CD4-positive, CD25-positive, alpha-beta regulatory T cell (primary cell): Measurements from ENCODE around the gene PLPP2. TPM values are rescaled to one million over a fixed set of nuclear protein-coding genes. Genes with fewer than 3 reads are reported as not detected.

ENCODE experiments used
- ATAC-seq, 2 donors: fragments of 150-1000 bp; cut with Tn5 transposase; one replicate each; pipeline ENCODE4 v1.10.0; 2021; ENCODE audit warnings: low read depth in 2 of 2, moderate number of reproducible peaks in 2 of 2, moderate library complexity in 1 of 2
- DNase-seq, 3 donors: peaks; one replicate each; pipeline versions ENCODE4 v3.0.0 to v3.0.0-alpha.2; 2012 to 2022; ENCODE audit warnings: mixed read lengths in 1 of 3
- H3K27ac ChIP-seq: one replicate; pipeline ENCODE4 v1.7.0; 2013; ENCODE audit warnings: mild to moderate bottlenecking, low read length; ENCODE audit not compliant: insufficient read depth, poor library complexity, severe bottlenecking
- H3K27me3 ChIP-seq: one replicate; pipeline ENCODE4 v1.7.0; 2013; ENCODE audit warnings: low read length; ENCODE audit not compliant: control insufficient read depth, insufficient read depth
- H3K36me3 ChIP-seq: one replicate; pipeline ENCODE4 v1.7.0; 2013; ENCODE audit warnings: mild to moderate bottlenecking, low read length, moderate library complexity; ENCODE audit not compliant: control insufficient read depth, insufficient read depth
- H3K4me1 ChIP-seq: 2 replicates; pipeline ENCODE4 v1.7.0; 2013; ENCODE audit warnings: mild to moderate bottlenecking, low read length; ENCODE audit not compliant: insufficient read depth, control insufficient read depth, poor library complexity, severe bottlenecking
- H3K4me3 ChIP-seq: one replicate; pipeline ENCODE4 v1.7.0; 2013; ENCODE audit warnings: low read depth, mild to moderate bottlenecking, low read length, moderate library complexity
- H3K9me3 ChIP-seq, 2 experiments: 1 replicate in 1 of 2; 2 replicates in 1 of 2; pipeline ENCODE4 v1.7.0; 2013; ENCODE audit warnings: low read length in 2 of 2, mild to moderate bottlenecking in 1 of 2, moderate library complexity in 1 of 2; ENCODE audit not compliant: control insufficient read depth in 2 of 2
- H3K27ac Mint-ChIP-seq, 3 donors: one replicate each; pipeline ENCODE4 v1.8.0; 2020 to 2022; ENCODE audit warnings: mild to moderate bottlenecking in 3 of 3, mixed read lengths in 3 of 3, moderate library complexity in 2 of 3
- H3K27me3 Mint-ChIP-seq: one replicate; pipeline ENCODE4 v1.8.0; 2022; ENCODE audit warnings: mild to moderate bottlenecking, mixed read lengths
- H3K36me3 Mint-ChIP-seq: one replicate; pipeline ENCODE4 v1.8.0; 2020; ENCODE audit warnings: mixed read lengths
- H3K4me1 Mint-ChIP-seq, 4 donors: one replicate each; pipeline ENCODE4 v1.8.0; 2020 to 2022; ENCODE audit warnings: mixed read lengths in 4 of 4, mild to moderate bottlenecking in 1 of 4
- H3K4me3 Mint-ChIP-seq, 4 donors: one replicate each; pipeline ENCODE4 v1.8.0; 2020 to 2022; ENCODE audit warnings: mild to moderate bottlenecking in 4 of 4, mixed read lengths in 4 of 4, moderate library complexity in 3 of 4
- H3K9me3 Mint-ChIP-seq, 7 donors: one replicate each; pipeline ENCODE4 v1.8.0; 2020 to 2022; ENCODE audit warnings: mixed read lengths in 7 of 7, mild to moderate bottlenecking in 3 of 7, moderate library complexity in 2 of 7
- polyA plus RNA-seq, 4 donors: library from polyadenylated mRNA; unstranded; fragments of 300-500 nt; fragmentation: Illumina TruSeq; gene quantifications; one replicate each; pipeline ENCODE4 v1.2.3, GENCODE V29; 2021
- total RNA-seq: library from RNA; stranded (reverse); gene quantifications from one replicate; pipeline ENCODE4 v1.2.3, GENCODE V29; 2022

Gene PLPP2
- total and polyA plus RNA-seq, 5 donors from 2014 or later = 0.12 to 0.22 TPM; not detected in 3

DNA sequence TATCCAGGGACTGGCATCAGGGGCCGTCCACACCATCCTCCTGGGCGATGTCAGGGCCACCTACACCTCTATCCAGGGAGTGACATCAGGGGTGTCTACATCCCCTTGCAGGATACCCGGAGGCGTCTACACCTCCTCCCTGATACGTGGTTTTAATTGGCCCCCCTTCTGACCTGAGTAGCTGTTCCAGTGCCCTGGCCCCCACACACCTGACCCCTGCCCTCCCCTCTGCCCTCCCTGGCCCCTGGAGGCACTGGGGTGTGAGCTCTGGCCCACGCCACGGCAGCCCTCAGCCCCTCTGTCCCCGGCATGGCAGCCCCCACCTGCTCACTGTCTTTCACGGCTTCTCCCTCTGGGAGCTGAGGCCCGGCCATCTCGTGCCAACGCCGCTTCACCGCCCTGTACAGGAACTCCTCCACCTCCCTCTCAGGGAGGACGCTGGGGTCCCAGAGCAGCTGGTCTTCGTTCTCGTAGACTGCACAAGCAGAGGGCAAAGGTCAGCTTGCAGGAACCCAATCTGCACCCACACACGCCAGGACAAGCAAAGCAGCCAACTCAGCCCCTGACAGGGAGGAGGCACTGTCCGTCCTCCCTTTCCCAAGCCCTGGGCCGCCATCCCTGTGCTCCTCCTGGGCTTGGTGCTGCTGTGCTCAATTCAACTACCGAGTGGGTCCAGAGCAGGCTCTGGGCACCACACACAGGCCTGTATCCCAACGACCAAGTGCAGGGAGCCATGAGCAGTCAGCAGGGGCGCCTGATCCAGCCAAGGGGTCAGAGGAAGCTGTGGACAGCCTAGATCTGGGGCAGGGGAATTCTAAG lies 22.2 kb upstream of the PLPP2 start:
- Histone ChIP-seq H3K4me1 (no peaks in the 10 kb centered on the region), H3K4me3 (no peak overlapping the region), H3K9me3 (no peaks in the 10 kb centered on the region), H3K27me3 (no peaks in the 10 kb centered on the region), H3K27ac (no peak overlapping the region), H3K36me3 (peaks cover 16% of the 10 kb centered on the region)
- DNase-seq = no peak
- ATAC-seq = no peak
- Mint-ChIP-seq H3K4me3 (no peak overlapping the region), H3K9me3 (peaks cover 0 to 7% (median 0%) of the 10 kb centered on the region in 7 donors), H3K36me3 (peaks cover 24% of the 10 kb centered on the region), H3K4me1 (peaks cover 0 to 4% (median 0%) of the 10 kb centered on the region in 4 donors), H3K27ac (no peak overlapping the region), H3K27me3 (no peaks in the 10 kb centered on the region)

DNA sequence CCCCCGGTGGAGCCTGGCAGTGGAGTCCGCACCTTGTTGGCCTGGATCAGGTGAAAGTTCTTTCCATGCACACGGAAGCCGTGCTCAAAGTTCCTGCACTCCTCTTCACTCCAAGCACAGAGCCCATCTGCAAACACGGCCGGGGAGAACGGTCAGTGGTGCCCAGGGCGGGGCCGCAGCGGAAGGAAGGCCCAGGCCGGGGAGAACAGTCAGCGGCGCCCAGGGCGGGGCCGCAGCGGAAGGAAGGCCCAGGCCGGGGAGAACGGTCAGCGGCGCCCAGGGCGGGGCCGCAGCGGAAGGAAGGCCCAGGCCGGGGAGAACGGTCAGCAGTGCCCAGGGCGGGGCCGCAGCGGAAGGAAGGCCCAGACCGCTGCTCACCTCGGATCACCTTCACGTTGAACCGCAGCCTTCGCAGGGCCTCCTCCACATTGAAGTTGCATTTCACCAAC lies 20.6 kb upstream of the PLPP2 start:
- Mint-ChIP-seq H3K4me1 (no peaks in the 10 kb centered on the region), H3K27ac (no peak overlapping the region), H3K4me3 (no peak overlapping the region), H3K36me3 (peaks cover 23% of the 10 kb centered on the region), H3K9me3 (peaks cover 0 to 7% (median 0%) of the 10 kb centered on the region in 7 donors), H3K27me3 (no peaks in the 10 kb centered on the region)
- H3K27me3 ChIP-seq = no peaks in the 10 kb centered on the region
- no peaks in the 10 kb centered on the region for H3K4me1 ChIP-seq
- no peak for ATAC-seq
- no peaks in the 10 kb centered on the region for H3K9me3 ChIP-seq
- peaks cover 26% of the 10 kb centered on the region for H3K36me3 ChIP-seq
- no peak overlapping the region for H3K4me3 ChIP-seq
- H3K27ac ChIP-seq = no peak overlapping the region
- no peak for DNase-seq

DNA sequence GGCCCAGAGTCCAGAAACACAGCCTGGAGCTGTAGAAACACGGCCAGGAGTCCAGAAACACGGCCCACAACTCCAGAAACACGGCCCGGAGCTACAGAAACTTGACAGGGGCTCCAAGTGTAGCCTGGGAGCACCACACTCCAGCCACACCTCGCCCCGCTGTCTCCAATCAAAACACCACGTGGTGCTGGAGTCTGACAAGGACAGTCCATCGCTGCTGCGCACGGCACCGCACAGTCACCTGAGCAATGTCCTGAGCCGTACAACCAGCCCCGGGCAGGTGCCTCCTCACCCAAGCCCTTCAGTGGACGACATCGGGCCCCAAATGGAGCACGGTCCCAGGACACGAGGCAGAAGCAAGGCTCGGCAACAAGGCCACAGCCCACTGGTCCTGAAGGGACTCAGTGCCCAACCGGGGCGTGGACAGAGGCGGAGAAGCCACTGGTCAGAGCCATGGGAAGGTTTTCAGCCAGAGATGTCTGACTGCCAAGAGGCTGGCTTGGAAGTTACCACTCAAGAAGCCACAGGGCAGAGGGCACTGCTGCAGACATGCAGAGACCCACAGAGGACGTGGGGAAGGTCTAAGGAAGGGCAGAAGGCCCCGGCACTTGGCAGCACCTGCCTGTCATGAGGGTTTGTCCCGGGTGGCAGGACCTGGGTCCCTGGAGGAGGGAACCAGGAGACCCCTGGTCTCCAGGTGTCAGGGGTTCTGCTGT lies 19.7 kb upstream of the PLPP2 start:
- no peak overlapping the region for H3K4me3 ChIP-seq
- DNase-seq (no peak), ATAC-seq (no peak)
- no peaks in the 10 kb centered on the region for H3K4me1 ChIP-seq
- Mint-ChIP-seq H3K9me3 (peaks cover 0 to 7% (median 0%) of the 10 kb centered on the region in 7 donors), H3K4me1 (no peaks in the 10 kb centered on the region), H3K27me3 (no peaks in the 10 kb centered on the region), H3K27ac (no peak overlapping the region), H3K4me3 (no peak overlapping the region), H3K36me3 (peaks cover 19% of the 10 kb centered on the region)
- H3K9me3 ChIP-seq = no peaks in the 10 kb centered on the region
- H3K27ac ChIP-seq = no peak overlapping the region
- no peaks in the 10 kb centered on the region for H3K27me3 ChIP-seq
- H3K36me3 ChIP-seq = peaks cover 31% of the 10 kb centered on the region

DNA sequence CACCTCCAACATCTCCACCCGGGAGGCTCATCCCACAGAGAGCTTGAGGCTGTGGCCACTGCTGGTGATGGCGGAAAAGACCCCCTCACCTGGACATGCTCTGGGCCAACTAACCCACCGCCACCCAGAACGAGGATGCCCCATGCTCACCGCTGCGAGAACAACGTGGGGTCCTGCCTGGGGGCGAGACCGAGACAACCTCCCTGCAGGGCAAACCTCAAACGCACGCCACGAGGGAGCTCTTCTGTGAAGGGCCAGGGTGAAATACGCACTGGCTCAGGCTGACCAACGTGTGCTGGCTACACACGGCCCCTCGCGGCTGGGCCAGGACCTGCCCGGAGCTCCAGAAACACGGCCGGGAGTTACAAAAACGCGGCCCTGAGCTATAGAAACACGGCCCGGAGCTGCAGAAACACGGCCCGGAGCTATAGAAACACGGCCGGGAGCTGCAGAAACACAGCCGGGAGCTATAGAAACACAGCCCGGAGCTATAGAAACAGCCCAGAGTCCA lies 19.0 kb upstream of the PLPP2 start:
- H3K4me3 ChIP-seq = no peak overlapping the region
- DNase-seq = no peak
- Mint-ChIP-seq H3K27me3 (no peaks in the 10 kb centered on the region), H3K9me3 (peaks cover 0 to 6% (median 0%) of the 10 kb centered on the region in 7 donors), H3K4me3 (no peak overlapping the region), H3K4me1 (no peaks in the 10 kb centered on the region), H3K27ac (no peak overlapping the region), H3K36me3 (peaks cover 12% of the 10 kb centered on the region)
- ATAC-seq = no peak
- no peaks in the 10 kb centered on the region for H3K9me3 ChIP-seq
- H3K4me1 ChIP-seq = no peaks in the 10 kb centered on the region
- peaks cover 35% of the 10 kb centered on the region for H3K36me3 ChIP-seq
- no peaks in the 10 kb centered on the region for H3K27me3 ChIP-seq
- H3K27ac ChIP-seq = no peak overlapping the region

DNA sequence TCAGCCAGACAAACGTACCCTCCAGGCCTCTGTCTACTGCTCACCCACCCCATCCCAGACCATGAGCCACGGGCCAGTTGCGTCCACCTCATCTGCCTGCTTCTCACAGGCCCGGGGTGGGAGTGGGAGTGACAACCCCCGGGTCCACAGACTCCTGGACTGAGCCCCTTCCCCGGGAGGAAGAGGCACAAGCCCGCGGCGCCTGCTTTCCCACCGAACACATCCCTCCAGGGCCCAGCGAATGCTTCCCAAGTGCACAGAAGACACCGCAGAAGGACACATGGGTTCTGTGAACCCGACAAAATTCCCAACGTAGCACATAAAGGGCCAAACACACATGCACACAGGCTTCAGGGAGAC lies 18.0 kb upstream of the PLPP2 start:
- Mint-ChIP-seq H3K4me1 (peaks cover 0 to 3% (median 0%) of the 10 kb centered on the region in 4 donors), H3K9me3 (peaks cover 0 to 2% (median 0%) of the 10 kb centered on the region in 7 donors), H3K27ac (no peak overlapping the region), H3K36me3 (peaks cover 11% of the 10 kb centered on the region), H3K27me3 (no peaks in the 10 kb centered on the region), H3K4me3 (no peak overlapping the region)
- Histone ChIP-seq H3K27ac (no peak overlapping the region), H3K4me1 (no peaks in the 10 kb centered on the region), H3K9me3 (no peaks in the 10 kb centered on the region), H3K36me3 (peaks cover 35% of the 10 kb centered on the region), H3K4me3 (no peak overlapping the region), H3K27me3 (no peaks in the 10 kb centered on the region)
- ATAC-seq = no peak
- DNase-seq = no peak

DNA sequence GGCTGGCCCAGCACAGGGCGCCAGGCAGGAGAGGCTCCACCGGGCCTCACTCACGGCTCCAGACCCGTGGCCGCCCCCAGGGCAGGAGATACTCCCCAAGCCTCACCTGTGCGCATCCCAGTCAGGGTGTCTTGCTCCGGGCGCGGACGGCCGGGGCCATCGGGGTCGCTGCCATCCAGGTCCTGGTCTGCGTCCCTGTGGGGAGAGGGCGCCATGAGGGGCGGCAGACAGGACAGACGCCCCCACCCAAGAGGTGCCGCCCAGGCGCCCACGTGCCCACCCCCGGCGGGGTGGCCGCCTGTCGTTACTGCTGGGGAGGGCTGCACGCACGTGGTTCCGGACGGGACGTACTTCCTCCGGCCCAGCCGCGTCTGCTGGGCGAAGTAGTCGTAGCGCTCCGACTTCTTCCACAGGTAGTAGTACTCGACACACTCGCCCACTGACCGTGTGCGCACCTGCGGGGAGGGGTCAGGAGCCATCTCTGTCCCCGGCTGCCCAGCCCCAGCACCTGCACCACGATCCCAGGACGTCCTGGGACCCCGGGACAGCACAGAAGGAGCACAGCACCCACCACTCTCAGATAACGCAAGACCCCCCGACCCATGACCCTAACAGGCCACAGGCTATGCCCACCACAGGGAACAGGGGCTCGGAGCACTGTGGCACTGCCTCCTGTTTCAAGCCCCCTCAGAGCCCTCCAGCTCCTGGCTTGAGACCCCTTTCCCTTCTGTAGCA lies 17.4 kb upstream of the PLPP2 start:
- no peak overlapping the region for H3K4me3 Mint-ChIP-seq

DNA sequence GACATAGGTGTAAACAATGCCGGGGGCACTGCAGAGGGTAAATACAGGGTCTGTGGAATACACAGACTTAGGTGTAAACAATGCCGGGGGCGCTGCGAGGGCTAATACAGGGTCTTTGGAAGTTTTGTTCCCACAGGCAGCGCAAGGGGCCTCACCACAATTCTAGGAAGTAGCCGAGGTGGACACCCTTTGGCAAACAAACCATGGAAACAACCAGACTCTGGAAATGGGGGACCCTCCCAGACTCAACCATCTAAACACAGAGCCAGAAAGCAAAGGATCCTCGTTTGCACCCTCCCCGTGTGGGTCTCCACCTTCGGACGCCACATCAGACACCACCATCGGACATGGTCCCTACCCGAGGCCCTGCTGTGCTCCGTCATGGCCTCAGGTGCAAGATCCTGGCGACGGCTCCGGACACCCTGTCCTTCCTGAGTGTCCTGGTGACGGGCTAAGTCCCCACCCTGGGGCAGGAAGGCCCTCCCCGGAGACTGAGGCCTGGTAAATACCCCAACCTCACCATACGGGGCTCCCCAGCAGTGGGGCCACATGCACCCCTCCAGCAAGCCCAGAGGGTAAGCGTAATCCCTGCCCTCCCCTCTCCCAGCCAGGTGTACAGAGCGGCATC lies 16.7 kb upstream of the PLPP2 start:
- Mint-ChIP-seq H3K4me1 (peaks cover 0 to 3% (median 0%) of the 10 kb centered on the region in 4 donors), H3K9me3 (no peaks in the 10 kb centered on the region), H3K27ac (peak overlapping the region in 1 of 3 donors; percentile 71), H3K36me3 (peaks cover 11% of the 10 kb centered on the region), H3K4me3 (no peak overlapping the region), H3K27me3 (no peaks in the 10 kb centered on the region)
- ATAC-seq (no peak), DNase-seq (no peak)
- H3K27me3 ChIP-seq = no peaks in the 10 kb centered on the region
- no peaks in the 10 kb centered on the region for H3K9me3 ChIP-seq
- H3K4me3 ChIP-seq = no peak overlapping the region
- H3K36me3 ChIP-seq = peaks cover 29% of the 10 kb centered on the region
- no peaks in the 10 kb centered on the region for H3K4me1 ChIP-seq
- H3K27ac ChIP-seq = no peak overlapping the region

More for the DNA sequence above, 17.4 kb upstream of the PLPP2 start:
- Histone ChIP-seq H3K9me3 (no peaks in the 10 kb centered on the region), H3K27ac (no peak overlapping the region), H3K27me3 (no peaks in the 10 kb centered on the region), H3K36me3 (peaks cover 35% of the 10 kb centered on the region), H3K4me3 (no peak overlapping the region), H3K4me1 (no peaks in the 10 kb centered on the region)
- Mint-ChIP-seq H3K4me1 (peaks cover 0 to 3% (median 0%) of the 10 kb centered on the region in 4 donors), H3K27me3 (no peaks in the 10 kb centered on the region), H3K27ac (no peak overlapping the region), H3K9me3 (no peaks in the 10 kb centered on the region), H3K36me3 (peaks cover 11% of the 10 kb centered on the region)
- DNase-seq (no peak), ATAC-seq (no peak)
